HuH-7 (cell line): ENCODE data around the gene RTKN2.
"Not testable (repeated sequence)": the region's sequence is repeated elsewhere in the genome, so short reads cannot be mapped to it uniquely, and the experiment has no call there.

Experiments used
- DNase-seq: peaks from one replicate; pipeline ENCODE4 v3.0.0; 2011; ENCODE audit warnings: low spot score

RTKN2 gene, protein sequence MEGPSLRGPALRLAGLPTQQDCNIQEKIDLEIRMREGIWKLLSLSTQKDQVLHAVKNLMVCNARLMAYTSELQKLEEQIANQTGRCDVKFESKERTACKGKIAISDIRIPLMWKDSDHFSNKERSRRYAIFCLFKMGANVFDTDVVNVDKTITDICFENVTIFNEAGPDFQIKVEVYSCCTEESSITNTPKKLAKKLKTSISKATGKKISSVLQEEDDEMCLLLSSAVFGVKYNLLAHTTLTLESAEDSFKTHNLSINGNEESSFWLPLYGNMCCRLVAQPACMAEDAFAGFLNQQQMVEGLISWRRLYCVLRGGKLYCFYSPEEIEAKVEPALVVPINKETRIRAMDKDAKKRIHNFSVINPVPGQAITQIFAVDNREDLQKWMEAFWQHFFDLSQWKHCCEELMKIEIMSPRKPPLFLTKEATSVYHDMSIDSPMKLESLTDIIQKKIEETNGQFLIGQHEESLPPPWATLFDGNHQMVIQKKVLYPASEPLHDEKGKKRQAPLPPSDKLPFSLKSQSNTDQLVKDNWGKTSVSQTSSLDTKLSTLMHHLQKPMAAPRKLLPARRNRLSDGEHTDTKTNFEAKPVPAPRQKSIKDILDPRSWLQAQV

DNA sequence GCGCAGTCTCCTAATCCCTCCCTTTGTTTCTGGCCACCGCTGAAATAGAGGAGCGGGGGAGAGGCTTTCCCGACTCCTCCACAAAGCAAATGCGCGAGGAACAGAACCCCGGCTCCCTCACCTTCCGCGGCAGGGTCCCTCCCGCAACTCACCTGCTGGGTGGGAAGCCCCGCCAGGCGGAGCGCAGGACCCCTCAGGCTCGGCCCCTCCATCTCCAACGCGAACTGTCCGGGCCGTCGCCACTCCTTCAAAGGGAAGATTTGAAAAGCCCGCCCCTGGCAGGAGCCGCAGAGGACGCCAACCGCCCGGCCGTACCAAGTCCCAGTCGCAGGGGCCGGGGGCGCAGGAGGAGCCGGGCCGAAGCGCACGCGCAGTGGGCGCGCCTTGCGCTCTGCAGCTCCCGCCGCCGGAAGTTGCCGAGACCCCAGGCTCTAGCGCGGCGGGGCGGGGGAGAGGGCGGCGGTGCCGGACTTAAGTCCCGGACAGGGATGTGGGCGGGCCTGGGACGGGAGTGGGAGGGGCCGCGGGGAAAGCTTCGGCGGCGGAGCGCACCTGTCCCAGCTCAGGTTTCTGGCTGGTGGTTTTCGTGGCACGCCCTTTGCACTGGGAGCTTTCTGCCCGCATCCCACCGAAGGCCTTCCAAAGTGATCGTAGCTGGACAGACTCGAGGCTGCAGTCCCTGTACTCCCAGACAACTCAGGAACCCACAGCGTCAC is at the start of gene RTKN2:
Gene RTKN2, minus strand, starts transcription at position 446 of the 716 bp plus-strand sequence. Its CDS starts 234 bp downstream, at position 212.
- DNase-seq = peak; percentile 80

DNA sequence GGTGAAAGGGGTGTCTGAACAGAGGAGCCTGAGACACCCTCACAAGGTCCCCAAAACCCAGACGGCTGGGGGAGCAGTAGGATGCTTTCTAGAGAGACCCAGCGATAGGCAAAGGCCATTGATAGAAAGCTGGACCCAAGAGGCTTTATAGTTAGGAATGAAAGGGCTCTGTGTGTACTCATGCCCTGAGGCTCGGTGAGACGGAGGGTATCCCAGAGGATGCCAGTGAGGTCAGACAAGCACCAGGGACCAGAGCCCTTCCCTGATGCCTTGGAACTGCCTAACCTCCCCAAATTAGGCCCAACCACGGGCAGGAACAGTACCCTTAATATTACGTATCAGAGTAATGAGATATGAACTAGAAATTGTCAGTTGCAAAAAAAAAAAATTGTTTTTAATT is 48.6 kb upstream of the RTKN2 start:
- DNase-seq = no peak

DNA sequence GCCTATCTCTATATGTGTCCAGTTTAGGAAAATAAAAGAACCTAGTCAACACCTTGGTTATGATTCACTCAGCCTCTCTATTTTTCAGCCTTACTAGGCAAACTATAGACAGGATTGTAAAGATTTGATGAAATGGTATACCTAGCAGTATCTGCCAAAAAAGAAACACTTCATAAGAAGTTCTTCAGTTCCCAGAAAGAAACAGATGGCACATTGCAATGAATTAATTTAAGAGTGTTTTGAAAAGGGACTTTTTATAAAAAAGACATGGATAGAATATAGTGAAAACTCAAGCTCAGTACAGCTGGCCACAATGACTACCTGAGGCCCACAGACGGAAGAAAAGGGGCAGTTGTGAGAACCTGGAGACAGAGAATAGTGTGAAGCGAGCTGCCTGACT is 40.6 kb upstream of the RTKN2 start:
- no peak for DNase-seq

DNA sequence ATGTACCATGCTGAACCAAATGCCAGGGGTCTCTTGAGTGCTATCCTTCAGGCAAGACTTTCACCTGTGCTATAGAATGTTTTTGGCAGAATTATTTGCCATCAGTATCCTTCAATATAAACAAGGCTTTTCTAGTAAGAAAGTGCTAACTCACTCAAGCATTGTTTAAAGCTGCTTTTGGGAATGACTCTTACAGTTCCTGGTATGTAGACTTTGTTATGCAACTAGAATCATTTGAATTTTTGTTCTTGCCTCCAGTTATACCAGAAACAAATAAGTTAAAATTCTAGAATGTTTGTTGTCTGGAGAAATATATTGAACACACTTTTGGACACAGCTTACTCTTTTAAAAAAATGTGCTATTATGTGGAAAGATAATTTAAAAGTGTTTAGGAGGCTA is 39.5 kb upstream of the RTKN2 start:
- no peak for DNase-seq

DNA sequence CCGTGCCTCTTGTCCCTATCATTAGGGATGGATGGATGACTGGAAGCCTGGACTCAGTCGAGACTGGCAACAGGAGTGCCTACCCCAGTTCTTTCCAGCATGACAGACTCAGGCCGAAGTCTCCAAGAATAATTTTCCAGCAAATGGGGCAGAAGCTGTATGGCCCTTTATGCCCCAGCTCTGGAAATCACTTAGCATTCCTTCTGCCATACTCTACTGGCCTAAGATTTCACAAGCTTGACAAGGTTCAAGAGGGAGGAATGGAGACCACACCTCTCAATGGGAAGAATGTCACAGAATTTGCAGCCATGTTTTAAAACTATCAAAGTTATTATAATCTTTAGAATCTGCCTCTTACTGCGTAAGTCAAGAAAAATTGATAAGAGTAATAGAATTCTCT is 39.0 kb upstream of the RTKN2 start:
- DNase-seq = no peak

DNA sequence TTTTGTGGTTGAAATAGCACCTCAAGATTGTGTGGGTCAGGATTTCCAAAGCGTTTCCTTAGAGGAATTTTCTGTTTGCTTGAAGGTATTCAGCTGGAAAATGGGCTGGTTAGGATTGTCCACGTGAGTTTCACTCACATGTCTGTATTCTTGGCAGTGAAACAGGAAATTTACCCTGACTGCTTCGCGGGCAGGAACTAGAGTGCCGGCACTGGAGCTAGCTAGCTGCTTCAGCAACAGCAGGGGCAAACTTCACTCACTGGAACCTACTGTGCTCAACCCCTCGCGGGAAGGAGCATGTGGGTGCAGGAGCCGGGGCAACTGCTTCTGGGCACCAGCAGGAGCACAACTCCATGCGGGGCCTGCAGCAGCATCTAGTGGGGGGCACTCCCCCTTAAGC is 38.0 kb upstream of the RTKN2 start:
- DNase-seq = no peak

DNA sequence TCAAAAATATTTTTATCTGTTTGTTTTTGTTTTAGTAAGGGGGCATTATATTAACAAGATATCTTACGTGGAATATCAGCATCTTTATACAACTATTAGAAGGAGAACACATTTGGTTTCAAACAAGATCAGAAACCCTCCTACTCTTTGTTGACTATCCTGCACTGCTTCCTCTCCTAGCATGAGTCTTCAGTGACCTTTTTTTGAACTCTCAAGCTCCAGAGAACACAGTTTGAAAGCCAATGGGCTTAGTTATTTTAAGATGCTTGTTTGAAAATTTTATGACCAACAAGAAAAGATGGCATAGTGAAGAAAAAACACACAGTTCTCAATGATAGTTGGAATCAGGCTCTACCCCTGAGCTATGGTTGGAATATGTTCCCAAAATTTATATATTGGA is 37.2 kb upstream of the RTKN2 start:
- no peak for DNase-seq

DNA sequence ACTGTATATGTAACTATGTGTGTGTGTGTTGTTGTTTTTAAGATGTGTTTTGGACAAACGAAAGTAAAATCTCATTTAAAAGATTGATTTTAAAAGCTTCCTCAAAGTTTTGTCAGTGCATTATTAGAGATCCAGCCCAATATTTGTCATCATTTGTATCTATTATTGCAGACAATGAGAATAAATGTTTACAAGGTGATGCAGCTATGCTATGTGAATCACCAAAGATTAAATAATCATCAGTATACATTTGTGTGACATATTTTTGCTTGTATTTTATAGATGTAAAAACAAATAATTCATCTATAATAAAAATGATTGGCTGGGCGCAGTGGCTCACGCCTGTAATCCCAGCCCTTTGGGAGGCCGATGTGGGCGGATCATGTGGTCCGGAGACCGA is 35.3 kb upstream of the RTKN2 start:
- no peak for DNase-seq

DNA sequence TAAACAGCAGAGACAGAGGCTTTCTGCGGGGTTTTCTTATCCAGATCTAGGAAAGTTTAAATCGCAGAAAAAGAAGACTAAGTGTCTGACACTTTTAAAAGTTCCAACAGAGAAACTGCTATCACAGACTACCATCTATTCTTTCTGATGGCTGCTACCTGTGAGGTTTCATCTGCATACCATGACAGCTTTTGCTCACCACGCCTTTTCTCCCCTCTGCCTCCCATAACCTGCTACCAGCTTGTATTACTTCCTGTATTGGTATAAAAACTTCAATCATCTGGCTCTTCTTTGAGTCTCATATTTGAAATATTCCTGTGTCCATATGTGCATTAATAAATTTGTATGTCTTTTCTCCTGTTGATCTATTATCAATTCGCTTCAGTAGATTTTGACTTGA is 34.1 kb upstream of the RTKN2 start:
- DNase-seq = no peak

DNA sequence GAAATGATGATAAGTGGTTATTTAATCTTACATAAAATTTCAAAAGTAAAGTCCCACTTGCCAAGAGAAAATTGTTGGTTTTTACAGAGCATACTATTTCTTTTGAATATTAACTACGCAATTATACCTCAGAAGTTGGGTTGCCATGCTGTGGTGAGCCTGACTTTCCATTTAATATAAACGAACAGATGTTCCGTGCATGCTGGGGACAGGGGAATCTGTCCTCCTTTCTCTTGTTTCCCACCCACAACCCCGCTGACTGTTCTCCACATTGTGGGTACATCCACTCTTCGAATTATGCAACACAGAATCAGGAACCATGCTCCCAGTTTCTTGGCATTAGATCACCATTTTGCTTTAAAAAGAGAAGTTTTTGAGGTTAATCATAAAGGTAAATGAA is 29.2 kb upstream of the RTKN2 start:
- DNase-seq = no peak

DNA sequence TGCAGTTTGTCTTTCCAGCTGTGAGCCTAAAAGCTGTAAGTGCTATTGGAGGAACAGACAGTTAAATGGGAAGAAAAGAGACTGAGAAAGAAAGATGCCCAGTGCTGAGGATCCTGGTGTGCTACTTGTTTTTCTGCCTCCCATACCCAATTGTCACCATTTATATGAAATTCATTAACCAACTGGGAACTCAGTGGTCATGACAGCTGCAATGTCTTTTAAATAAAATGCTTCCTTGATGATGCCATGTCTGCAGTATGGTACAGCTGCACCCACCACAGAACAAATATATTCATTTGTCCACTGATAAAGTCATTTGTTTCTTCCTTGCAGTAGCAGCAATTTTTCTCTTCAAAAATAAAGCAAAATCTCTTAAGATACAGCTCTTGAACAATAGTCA is 15.6 kb upstream of the RTKN2 start:
- DNase-seq = no peak

DNA sequence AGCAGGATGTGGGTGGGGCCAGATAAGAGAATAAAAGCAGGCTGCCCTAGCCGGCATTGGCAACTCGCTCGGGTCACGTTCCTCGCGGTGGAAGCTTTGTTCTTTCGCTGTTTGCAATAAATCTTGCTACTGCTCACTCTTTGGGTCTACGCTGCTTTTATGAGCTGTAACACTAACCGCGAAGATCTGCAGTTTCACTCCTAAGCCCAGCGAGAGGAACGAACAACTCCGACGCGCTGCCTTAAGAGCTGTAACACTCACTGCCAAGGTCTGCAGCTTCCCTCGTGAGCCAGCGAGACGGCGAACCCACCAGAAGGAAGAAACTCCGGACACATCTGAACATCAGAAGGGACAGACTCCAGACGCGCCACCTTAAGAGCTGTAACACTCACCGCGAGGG is 12.7 kb upstream of the RTKN2 start:
- DNase-seq = not testable (repeated sequence)

DNA sequence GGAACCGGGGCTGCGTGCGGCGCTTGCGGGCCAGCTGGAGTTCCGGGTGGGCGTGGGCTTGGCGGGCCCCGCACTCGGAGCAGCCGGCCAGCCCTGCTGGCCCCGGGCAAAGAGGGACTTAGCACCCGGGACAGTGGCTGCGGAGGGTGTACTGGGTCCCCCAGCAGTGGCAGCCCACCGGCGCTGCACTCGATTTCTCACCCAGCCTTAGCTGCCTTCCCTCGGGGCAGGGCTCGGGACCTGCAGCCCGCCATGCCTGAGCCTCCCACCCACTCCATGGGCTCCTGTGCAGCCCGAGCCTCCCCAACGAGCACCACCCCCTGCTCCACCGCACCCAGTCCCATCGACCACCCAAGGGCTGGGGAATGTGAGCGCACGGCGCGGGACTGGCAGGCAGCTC is 11.7 kb upstream of the RTKN2 start:
- not testable (repeated sequence) for DNase-seq

DNA sequence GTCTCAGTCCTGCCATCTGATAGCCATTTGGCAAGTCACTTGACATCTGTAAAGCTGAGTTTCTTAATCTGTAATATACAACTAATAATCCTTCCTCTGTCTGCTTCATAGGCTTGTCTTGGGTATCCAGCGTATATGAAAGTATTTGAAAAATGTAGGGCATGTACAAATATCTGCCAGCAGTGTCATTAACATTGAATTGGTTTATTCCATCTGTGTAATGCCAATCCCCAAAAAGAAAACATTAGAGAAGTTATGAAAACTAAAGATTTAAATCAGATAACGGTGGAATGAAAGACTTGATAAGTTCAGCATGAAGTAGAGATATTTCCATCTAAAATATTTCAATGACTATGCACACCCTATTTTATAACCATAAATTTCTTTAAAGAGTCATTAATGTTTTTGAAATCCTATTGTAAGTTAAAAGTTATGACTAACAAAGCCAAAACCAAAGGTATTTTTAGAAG is 9.8 kb upstream of the RTKN2 start:
- no peak for DNase-seq

DNA sequence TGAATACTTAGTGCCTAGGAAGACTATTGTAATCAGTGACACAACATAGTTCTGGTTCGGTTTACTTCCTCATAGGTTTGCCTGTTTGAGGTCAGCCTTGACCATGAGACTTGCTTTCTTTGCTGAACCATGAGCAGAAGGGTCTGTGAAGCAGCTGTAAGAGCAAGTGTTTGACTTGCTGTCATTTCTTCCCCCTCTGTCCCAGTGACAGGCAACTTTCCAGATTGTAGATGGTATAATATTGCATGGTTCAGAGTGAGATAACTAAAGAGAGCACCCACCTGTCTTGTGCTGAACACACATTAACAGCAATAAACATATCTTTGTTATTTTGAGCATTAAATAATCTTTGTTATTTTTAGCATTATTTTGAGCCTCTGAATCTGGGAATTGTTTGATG is 9.3 kb upstream of the RTKN2 start:
- DNase-seq = no peak

DNA sequence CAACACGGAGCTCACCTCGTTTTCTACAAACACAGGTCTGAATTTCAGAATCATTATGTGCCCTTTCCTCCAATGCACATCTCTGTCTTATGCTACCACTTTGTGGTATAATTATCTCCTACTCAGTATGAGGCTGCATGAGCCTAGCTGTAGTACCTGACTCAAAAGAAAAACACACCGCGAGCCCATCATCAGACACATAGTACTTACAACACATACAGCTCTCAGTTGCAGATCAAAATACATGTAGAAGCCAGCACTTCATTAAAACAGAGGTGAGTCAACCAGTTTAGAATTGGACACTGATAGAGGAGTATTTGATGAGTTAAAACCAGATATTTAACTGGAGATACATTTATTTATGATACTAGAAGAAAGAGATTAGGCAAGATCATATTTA is 1.4 kb upstream of the RTKN2 start:
- no peak for DNase-seq

DNA sequence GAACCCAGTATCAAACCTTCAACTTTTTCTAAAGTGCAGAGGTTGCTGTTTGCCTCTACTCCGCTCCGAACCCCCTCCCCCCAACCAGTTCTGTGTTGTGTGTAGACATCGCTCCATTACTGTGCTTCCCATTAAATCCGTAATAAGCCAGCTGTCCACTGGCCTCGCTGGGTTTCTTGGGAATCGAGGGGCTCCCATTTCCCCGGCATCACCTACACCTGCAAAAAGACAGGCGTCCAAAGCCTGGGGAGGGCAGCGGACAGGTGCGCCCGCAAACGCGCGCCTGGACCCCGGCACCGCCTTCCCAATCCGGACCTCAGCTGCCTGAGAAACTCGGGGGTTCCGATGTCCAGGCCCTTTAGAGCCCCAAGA is 631 bp downstream of the RTKN2 start:
- DNase-seq = no peak

DNA sequence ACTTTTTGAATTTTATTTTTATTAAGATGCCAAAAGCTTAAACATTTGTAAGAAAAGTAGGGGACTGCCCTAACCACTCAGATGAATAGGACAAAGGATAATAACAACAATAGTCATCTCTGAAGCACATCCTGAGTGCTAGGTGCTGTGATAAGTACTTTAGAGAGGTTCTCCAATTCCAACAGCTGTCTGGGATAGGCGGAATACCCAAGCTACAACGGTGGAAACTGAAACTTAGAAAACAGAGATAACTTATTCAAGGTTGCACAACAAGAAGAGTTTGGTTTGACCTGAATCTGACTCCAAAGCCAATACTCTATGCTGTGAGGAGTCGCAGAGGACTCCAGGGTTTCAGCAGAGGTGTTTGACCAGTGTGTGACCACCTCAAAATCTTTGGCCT is 2.0 kb downstream of the RTKN2 start:
- no peak for DNase-seq

DNA sequence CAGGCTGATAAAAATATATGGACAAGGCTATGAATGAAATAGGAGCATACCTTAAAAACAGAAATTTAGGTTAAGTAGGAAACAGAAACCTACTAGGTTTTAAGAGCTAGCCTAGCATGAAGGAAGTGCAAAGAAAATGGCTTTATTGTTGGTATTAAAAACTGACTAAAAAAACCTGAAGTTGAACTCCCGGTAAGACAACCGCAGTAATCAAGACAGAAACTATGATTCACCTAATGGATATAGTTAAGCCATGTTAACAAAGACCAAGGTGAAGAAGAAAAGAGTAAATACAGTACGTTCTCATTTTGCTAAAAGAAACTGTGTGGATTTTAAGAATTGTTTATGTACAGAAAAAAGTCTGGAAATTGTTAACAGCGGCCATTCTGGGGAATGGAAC is 2.5 kb downstream of the RTKN2 start:
- DNase-seq = no peak

DNA sequence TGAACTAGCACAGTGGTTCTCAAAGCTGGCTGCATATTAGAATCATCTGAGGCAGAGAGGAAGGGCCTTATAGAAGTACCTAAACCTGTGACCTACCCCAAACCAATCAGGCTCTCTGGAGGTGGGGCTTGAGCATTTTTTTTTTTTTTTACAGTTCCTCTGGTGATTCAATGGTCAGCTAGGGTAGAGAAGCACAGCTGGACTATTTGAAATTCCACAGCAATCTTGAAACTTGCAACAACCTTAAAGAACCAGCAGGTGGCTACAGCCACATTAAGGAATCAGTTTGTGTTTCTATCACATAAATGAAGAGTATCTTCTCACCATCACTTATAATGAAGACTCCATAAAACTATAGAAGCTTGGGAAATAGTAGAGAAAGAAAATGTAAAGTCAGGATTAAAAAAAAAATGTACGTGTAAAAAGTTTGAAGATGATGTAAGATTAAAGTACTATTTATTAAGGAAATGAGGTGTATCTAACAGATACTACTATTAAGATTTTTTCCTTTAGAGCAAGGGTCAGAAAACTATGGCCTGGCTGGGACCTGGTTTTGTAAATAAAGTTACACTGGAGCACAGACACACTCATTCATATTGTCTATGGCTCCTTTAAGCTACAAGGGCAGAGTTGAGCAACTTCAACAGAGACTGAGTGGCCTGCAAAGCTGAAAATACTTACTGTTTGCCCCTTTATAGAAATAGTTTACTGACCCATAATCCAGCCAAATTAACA is 3.8 kb downstream of the RTKN2 start:
- peak; percentile 36 for DNase-seq

DNA sequence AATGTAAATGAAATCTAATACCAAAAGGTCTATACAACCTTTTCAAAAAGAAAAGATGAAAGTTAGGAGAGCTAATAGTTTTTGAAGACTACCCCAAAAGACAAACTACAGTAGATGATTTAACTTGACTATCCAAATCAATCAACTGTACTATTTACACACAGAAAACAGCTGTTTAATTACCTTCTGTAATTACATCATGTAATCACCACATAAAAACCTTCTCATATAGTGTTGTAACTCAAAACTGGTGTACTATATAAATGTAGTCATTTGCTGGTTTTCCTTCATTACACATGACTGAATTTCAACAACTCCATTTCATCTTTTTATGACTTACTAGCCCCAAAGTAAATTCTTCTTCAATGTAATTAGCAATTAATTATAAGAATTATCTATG is 4.5 kb downstream of the RTKN2 start:
- no peak for DNase-seq

DNA sequence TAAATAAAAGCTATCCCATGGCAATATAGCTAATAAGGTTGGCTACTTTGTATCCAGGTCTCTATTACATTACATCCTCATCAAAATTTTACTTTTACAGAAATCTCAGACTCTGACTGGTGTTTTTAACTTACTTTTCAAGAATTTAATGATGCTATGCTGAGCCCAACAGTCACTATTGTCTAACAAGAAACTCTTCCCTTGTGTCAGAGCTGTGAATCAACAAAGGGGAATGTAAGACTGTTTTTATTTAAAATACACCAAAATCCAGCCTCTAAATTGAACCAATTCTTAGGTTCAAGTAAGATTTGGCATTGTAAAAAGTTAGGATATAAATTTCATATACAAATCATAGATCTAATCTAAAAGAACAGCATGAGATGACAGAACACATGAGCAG is 7.0 kb downstream of the RTKN2 start:
- DNase-seq = no peak

DNA sequence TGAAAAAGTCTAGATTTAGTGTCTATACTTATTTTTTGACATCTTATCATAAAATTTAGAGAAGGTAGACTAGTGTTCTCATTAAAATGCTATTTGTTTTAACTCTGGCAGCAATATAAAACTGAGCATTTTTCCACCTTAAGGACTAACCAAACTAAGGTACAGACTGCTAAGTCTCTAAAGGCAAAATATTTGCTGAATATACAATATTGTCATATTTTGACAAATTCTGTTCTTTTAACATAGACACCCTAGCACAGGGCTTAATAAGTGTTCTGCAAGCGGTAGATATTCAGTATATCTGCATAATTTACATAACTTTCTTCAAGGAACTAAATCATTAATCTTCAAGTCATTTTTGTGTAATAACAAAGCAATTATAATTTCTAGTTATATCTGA is 8.6 kb downstream of the RTKN2 start:
- DNase-seq = no peak
